GM23338 (cell line): Measurements from ENCODE around the gene SNX3.

Source experiments
- CREB1 ChIP-seq: fragments of 250-450 bp; sonication (Bioruptor Pico); IDR thresholded peaks from 2 replicates; pipeline ENCODE4 v1.5.0; 2020; ENCODE audit warnings: low read depth, mild to moderate bottlenecking, moderate library complexity
- EZH2 ChIP-seq: fragments of 200-600 bp; sonication (generic); IDR thresholded peaks from one replicate; pipeline ENCODE4 v1.8.0; 2017; ENCODE audit warnings: antibody characterized with exemption, mild to moderate bottlenecking, low read depth; ENCODE audit not compliant: unreplicated experiment
- EZH2phosphoT487 ChIP-seq: fragments of 200-600 bp; sonication (generic); IDR thresholded peaks from one replicate; pipeline ENCODE4 v1.8.1; 2018; ENCODE audit warnings: antibody characterized with exemption; ENCODE audit not compliant: unreplicated experiment
- JUNB ChIP-seq: IDR thresholded peaks from one replicate; pipeline ENCODE4 v1.6.1; 2016; ENCODE audit warnings: antibody characterized with exemption; ENCODE audit not compliant: unreplicated experiment
- POLR2AphosphoS5 ChIP-seq: IDR thresholded peaks from 2 replicates; pipeline ENCODE4 v1.6.1; 2016; ENCODE audit warnings: antibody characterized with exemption, low read depth
- REST ChIP-seq: IDR thresholded peaks from one replicate; pipeline ENCODE4 v1.6.1; 2018; ENCODE audit warnings: antibody characterized with exemption; ENCODE audit not compliant: unreplicated experiment
- STAT1 ChIP-seq: IDR thresholded peaks from one replicate; pipeline ENCODE4 v1.6.1; 2016; ENCODE audit warnings: antibody characterized with exemption; ENCODE audit not compliant: unreplicated experiment
- ZNF114 ChIP-seq: fragments of 250-450 bp; sonication (Bioruptor Pico); IDR thresholded peaks from 2 replicates; pipeline ENCODE4 v1.5.0; 2020; ENCODE audit warnings: mild to moderate bottlenecking, moderate library complexity
- ZNF331 ChIP-seq: fragments of 250-450 bp; sonication (Bioruptor Pico); IDR thresholded peaks from 2 replicates; pipeline ENCODE4 v1.5.0; 2020; ENCODE audit warnings: low read depth, mild to moderate bottlenecking, moderate library complexity
- TF ChIP-seq, protein P1 (sequence below), 2 experiments: fragments of 200-600 bp in 1 of 2; sonication (generic) in 1 of 2; conservative IDR thresholded peaks; 2 replicates each; pipeline versions ENCODE4 v1.5.1 to v1.6.1; 2016 to 2017; ENCODE audit warnings: antibody characterized with exemption in 2 of 2, low read depth in 2 of 2, mild to moderate bottlenecking in 2 of 2, moderate library complexity in 1 of 2
- TF ChIP-seq, protein P2 (sequence below): IDR thresholded peaks from 2 replicates; pipeline ENCODE4 v1.6.1; 2016; ENCODE audit warnings: antibody characterized with exemption

- TF ChIP-seq, protein P1, sequence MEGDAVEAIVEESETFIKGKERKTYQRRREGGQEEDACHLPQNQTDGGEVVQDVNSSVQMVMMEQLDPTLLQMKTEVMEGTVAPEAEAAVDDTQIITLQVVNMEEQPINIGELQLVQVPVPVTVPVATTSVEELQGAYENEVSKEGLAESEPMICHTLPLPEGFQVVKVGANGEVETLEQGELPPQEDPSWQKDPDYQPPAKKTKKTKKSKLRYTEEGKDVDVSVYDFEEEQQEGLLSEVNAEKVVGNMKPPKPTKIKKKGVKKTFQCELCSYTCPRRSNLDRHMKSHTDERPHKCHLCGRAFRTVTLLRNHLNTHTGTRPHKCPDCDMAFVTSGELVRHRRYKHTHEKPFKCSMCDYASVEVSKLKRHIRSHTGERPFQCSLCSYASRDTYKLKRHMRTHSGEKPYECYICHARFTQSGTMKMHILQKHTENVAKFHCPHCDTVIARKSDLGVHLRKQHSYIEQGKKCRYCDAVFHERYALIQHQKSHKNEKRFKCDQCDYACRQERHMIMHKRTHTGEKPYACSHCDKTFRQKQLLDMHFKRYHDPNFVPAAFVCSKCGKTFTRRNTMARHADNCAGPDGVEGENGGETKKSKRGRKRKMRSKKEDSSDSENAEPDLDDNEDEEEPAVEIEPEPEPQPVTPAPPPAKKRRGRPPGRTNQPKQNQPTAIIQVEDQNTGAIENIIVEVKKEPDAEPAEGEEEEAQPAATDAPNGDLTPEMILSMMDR (conservative IDR thresholded peaks at IDR 0.05; ENCODE audit: low read depth in 2 of 2), result no peak
- TF ChIP-seq EZH2 (peak; percentile 61), STAT1 (no peak), POLR2AphosphoS5 (no peak), REST (peak; percentile 84), JUNB (no peak), EZH2phosphoT487 (peak; percentile 79), CREB1 (CRISPR knock-in tag) (no peak), ZNF331 (CRISPR knock-in tag) (no peak), ZNF114 (no peak)
- TF ChIP-seq, protein P2, sequence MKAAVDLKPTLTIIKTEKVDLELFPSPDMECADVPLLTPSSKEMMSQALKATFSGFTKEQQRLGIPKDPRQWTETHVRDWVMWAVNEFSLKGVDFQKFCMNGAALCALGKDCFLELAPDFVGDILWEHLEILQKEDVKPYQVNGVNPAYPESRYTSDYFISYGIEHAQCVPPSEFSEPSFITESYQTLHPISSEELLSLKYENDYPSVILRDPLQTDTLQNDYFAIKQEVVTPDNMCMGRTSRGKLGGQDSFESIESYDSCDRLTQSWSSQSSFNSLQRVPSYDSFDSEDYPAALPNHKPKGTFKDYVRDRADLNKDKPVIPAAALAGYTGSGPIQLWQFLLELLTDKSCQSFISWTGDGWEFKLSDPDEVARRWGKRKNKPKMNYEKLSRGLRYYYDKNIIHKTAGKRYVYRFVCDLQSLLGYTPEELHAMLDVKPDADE, result no peak
These were observed 86.3 kb downstream of the SNX3 start for GRCh38 chr6:108174371-108175175.
